ENCODE data around the gene FAM174B.

DNA sequence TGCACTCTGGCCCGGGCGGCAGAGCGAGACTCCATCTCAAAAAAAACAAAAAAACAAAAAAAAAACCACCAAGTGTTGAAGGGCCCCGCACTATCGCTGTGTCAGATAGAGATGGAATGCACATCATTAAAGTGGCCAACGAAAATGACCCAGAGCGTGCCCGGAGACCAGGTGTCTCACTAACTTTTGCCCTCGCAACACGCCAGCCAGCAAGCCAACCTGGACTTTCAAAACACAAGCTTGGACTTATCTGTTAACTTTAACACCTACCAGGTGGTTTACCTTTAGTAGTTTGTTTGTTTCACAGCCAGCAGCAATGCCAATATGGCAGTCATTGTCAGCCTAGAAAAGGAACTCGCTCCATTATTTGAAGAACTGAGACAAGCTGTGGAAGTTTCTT is 28.6 kb downstream of the FAM174B start:
- TF ChIP-seq YY1 (IDR thresholded peaks at IDR 0.05; ENCODE audit: extremely low read depth, insufficient replicate concordance, low read depth, low read length) (no peak), EZH2 (IDR thresholded peaks at IDR 0.05) (no peak), ELF1 (IDR thresholded peaks at IDR 0.05; ENCODE audit: borderline replicate concordance, low read depth) (no peak), POLR2A (IDR thresholded peaks at IDR 0.05; ENCODE audit: borderline replicate concordance, extremely low read depth, insufficient read depth, insufficient read length) (no peak), JUND (IDR thresholded peaks at IDR 0.05) (no peak), CEBPB (IDR thresholded peaks at IDR 0.05; ENCODE audit: low read depth) (no peak), SP1 (IDR thresholded peaks at IDR 0.05; ENCODE audit: low read depth) (no peak), SIN3A (IDR thresholded peaks at IDR 0.05; ENCODE audit: low read depth) (no peak), EZH2phosphoT487 (IDR thresholded peaks at IDR 0.05; ENCODE audit: borderline replicate concordance) (no peak)
- TF ChIP-seq, protein P1, sequence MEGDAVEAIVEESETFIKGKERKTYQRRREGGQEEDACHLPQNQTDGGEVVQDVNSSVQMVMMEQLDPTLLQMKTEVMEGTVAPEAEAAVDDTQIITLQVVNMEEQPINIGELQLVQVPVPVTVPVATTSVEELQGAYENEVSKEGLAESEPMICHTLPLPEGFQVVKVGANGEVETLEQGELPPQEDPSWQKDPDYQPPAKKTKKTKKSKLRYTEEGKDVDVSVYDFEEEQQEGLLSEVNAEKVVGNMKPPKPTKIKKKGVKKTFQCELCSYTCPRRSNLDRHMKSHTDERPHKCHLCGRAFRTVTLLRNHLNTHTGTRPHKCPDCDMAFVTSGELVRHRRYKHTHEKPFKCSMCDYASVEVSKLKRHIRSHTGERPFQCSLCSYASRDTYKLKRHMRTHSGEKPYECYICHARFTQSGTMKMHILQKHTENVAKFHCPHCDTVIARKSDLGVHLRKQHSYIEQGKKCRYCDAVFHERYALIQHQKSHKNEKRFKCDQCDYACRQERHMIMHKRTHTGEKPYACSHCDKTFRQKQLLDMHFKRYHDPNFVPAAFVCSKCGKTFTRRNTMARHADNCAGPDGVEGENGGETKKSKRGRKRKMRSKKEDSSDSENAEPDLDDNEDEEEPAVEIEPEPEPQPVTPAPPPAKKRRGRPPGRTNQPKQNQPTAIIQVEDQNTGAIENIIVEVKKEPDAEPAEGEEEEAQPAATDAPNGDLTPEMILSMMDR (IDR thresholded peaks at IDR 0.05 in 2 of 3, conservative IDR thresholded peaks at IDR 0.05 in 1 of 3; ENCODE audit: borderline replicate concordance in 1 of 3, insufficient read depth in 1 of 3, low read depth in 2 of 3, low read length in 2 of 3) = no peak
- TF ChIP-seq, protein P2, sequence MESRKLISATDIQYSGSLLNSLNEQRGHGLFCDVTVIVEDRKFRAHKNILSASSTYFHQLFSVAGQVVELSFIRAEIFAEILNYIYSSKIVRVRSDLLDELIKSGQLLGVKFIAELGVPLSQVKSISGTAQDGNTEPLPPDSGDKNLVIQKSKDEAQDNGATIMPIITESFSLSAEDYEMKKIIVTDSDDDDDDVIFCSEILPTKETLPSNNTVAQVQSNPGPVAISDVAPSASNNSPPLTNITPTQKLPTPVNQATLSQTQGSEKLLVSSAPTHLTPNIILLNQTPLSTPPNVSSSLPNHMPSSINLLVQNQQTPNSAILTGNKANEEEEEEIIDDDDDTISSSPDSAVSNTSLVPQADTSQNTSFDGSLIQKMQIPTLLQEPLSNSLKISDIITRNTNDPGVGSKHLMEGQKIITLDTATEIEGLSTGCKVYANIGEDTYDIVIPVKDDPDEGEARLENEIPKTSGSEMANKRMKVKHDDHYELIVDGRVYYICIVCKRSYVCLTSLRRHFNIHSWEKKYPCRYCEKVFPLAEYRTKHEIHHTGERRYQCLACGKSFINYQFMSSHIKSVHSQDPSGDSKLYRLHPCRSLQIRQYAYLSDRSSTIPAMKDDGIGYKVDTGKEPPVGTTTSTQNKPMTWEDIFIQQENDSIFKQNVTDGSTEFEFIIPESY (IDR thresholded peaks at IDR 0.05; ENCODE audit: extremely low read depth, insufficient replicate concordance, low read length) = no peak
- TF ChIP-seq, protein P3, sequence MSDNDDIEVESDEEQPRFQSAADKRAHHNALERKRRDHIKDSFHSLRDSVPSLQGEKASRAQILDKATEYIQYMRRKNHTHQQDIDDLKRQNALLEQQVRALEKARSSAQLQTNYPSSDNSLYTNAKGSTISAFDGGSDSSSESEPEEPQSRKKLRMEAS (IDR thresholded peaks at IDR 0.05) = no peak

Measured in HCT116 (cell line).